Esophagus squamous epithelium (tissue), 5 donors: ENCODE results near the gene GRAMD1C. TPM values are rescaled to one million over a fixed set of nuclear protein-coding genes. Genes with fewer than 3 reads are reported as not detected.
A peak's percentile ranks its signal among the peaks of the same experiment; 100 is the strongest.

Experiments used
- DNase-seq: peaks from one replicate; lab custom pipeline; 2025; lab: John Stamatoyannopoulos, UW
- H3K27ac ChIP-seq, 4 donors: fragments of 200-600 bp; sonication (generic); one replicate each; pipeline ENCODE4 v1.5.1; 2016 to 2019; ENCODE audit warnings: mild to moderate bottlenecking in 1 of 4
- H3K27me3 ChIP-seq, 4 donors: fragments of 200-600 bp; sonication (generic); 1 replicate in 3 of 4; 2 replicates in 1 of 4; pipeline versions ENCODE4 v1.5.1 to v1.6.0; 2017 to 2021; ENCODE audit warnings: antibody characterized with exemption in 1 of 4
- H3K36me3 ChIP-seq, 3 donors: fragments of 200-600 bp; sonication (generic); one replicate each; pipeline ENCODE4 v1.5.1; 2016 to 2019
- H3K4me1 ChIP-seq, 3 donors: fragments of 200-600 bp; sonication (generic); one replicate each; pipeline ENCODE4 v1.5.1; 2017 to 2019
- H3K4me3 ChIP-seq, 4 donors: fragments of 200-600 bp; sonication (generic); 1 replicate in 3 of 4; 2 replicates in 1 of 4; pipeline ENCODE4 v1.5.1; 2016 to 2019; ENCODE audit warnings: mild to moderate bottlenecking in 2 of 4, moderate library complexity in 1 of 4
- H3K9me3 ChIP-seq, 3 donors: fragments of 200-600 bp; sonication (generic); one replicate each; pipeline ENCODE4 v1.5.1; 2016 to 2019
- CTCF ChIP-seq, 6 experiments: fragments of 450-650 bp in 4 of 6; fragments of 200-600 bp in 2 of 6; sonication (generic) in 2 of 6; IDR thresholded peaks; one replicate each; pipeline ENCODE4 v1.5.1; 2016 to 2019; ENCODE audit warnings: antibody characterized with exemption in 6 of 6, mild to moderate bottlenecking in 4 of 6, moderate library complexity in 4 of 6
- POLR2A ChIP-seq, 4 donors: fragments of 450-650 bp; IDR thresholded peaks; one replicate each; pipeline ENCODE4 v1.6.1; 2017; ENCODE audit warnings: antibody characterized with exemption in 4 of 4, mild to moderate bottlenecking in 4 of 4, moderate library complexity in 3 of 4
- WGBS, 2 donors: methylation state at CpG; one replicate each; pipeline ENCODE4 v1.1.5; 2018; 5-methylcytosine and 5-hydroxymethylcytosine counted together
- intact Hi-C: fragments of 100-400 bp; cut with DNase I; formaldehyde crosslinking; loops from one replicate; pipeline ENCODE4 v1.15.0; 2022
- total RNA-seq, 4 donors: library from RNA; depleted of rRNA; stranded (reverse); fragments of >200 nt; gene quantifications; one replicate each; pipeline ENCODE4 v1.1.0, GENCODE V29; 2016
- donor health status: DM: yes; HTN: yes; CAD: no.

GRAMD1C gene
- total RNA-seq, 4 donors from 2014 or later, result 4.4 to 12.6 (median 6.6) TPM

DNA sequence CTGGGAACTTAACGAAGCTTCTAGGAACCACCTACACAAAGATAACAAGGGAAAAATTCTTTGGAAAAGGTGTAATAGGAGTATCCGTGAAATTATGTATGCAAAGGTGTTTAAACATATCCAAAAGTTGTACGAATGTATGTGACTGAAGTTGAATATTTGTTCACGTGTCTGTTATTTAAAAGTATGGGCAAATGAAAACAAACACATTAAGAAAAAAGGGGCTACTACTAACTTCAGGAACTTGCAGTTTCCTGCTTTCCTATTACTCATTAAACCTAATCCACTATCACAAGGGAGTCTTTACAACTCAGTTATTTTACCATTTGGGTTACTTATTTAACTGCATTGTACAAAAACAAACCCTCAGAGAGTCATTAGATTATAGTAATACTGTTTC, 33.9 kb upstream of the GRAMD1C start:
- H3K27me3 ChIP-seq, result no peaks in the 10 kb centered on the region
- peaks cover 0 to 99% (median 15%) of the 10 kb centered on the region in 3 donors for H3K36me3 ChIP-seq
- H3K4me1 ChIP-seq, result no peaks in the 10 kb centered on the region
- 86 to 87% methylated on average over 4 of the region's 4 CpGs for WGBS, 2 donors
- DNase-seq, result no peak
- no peaks in the 10 kb centered on the region for H3K9me3 ChIP-seq
- no peak for TF ChIP-seq CTCF (IDR thresholded peaks at IDR 0.05)
- intact Hi-C loops, result no loop called here
- H3K27ac ChIP-seq, result no peak overlapping the region
- H3K4me3 ChIP-seq, result no peak overlapping the region

- H3K36me3 ChIP-seq, result peaks cover 0 to 99% (median 21%) of the 10 kb centered on the region in 3 donors
- 80 to 92% methylated on average over 3 of the region's 3 CpGs for WGBS, 2 donors
Measured at GRCh38 chr3:113805249-113805648, 33.3 kb upstream of the GRAMD1C start.

DNA sequence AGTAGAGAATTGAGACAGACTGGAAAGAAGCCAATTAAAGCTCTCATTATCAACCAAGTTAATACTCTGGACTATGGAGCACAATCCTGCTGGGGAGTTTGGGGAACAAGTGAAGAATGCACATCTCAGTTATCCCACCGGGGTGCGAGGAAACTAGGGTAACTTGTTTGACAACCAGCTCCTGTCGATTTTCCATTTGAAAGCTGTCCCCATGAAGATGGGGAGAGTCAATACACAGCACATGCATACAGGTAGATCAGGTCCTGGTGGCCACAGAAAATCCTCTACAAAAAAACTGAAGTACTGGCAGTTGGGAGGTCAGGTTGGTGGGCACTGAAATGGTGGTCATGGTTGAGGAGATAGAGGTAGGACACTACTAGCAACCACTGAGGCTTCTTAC, 25.7 kb upstream of the GRAMD1C start:
- WGBS, 2 donors, result 78 to 96% methylated on average over 3 of the region's 3 CpGs
- peaks cover 0 to 51% (median 18%) of the 10 kb centered on the region in 3 donors for H3K36me3 ChIP-seq
- H3K27ac ChIP-seq, result no peak overlapping the region
- no peaks in the 10 kb centered on the region for H3K27me3 ChIP-seq
- no peaks in the 10 kb centered on the region for H3K9me3 ChIP-seq
- no peaks in the 10 kb centered on the region for H3K4me1 ChIP-seq
- intact Hi-C loops, result no loop called here
- no peak for DNase-seq
- TF ChIP-seq POLR2A (IDR thresholded peaks at IDR 0.05), result no peak
- TF ChIP-seq CTCF (IDR thresholded peaks at IDR 0.05), result no peak
- H3K4me3 ChIP-seq, result no peak overlapping the region

More at GRCh38 chr3:113805249-113805648, 33.3 kb upstream of the GRAMD1C start:
- Histone ChIP-seq H3K4me3 (no peak overlapping the region), H3K4me1 (no peaks in the 10 kb centered on the region), H3K27me3 (no peaks in the 10 kb centered on the region), H3K9me3 (no peaks in the 10 kb centered on the region), H3K27ac (no peak overlapping the region)
- intact Hi-C loops, result no loop called here
- DNase-seq, result no peak
- TF ChIP-seq CTCF (IDR thresholded peaks at IDR 0.05) (no peak), POLR2A (IDR thresholded peaks at IDR 0.05) (no peak)

- WGBS, 2 donors, result 90 to 94% methylated on average over 2 to 3 of the region's 3 CpGs
- intact Hi-C loops, result no loop called here
- Histone ChIP-seq H3K27me3 (no peaks in the 10 kb centered on the region), H3K4me3 (no peak overlapping the region), H3K27ac (no peak overlapping the region), H3K4me1 (no peaks in the 10 kb centered on the region), H3K9me3 (no peaks in the 10 kb centered on the region), H3K36me3 (no peaks in the 10 kb centered on the region)
- DNase-seq, result no peak
- no peak for TF ChIP-seq POLR2A (IDR thresholded peaks at IDR 0.05)
- no peak for TF ChIP-seq CTCF (IDR thresholded peaks at IDR 0.05)
Measured at GRCh38 chr3:113819866-113820265, 18.7 kb upstream of the GRAMD1C start.

GRCh38 chr3:113825090-113825489, 13.5 kb upstream of the GRAMD1C start:
- Histone ChIP-seq H3K4me1 (peaks cover 0 to 3% (median 0%) of the 10 kb centered on the region in 3 donors), H3K9me3 (no peaks in the 10 kb centered on the region), H3K27me3 (no peaks in the 10 kb centered on the region), H3K36me3 (no peaks in the 10 kb centered on the region), H3K27ac (no peak overlapping the region), H3K4me3 (no peak overlapping the region)
- intact Hi-C loops, result no loop called here
- 50 to 73% methylated on average over 2 of the region's 2 CpGs for WGBS, 2 donors
- peak in 2 of 6 experiments; percentile 10 to 28 for TF ChIP-seq CTCF (IDR thresholded peaks at IDR 0.05)
- TF ChIP-seq POLR2A (IDR thresholded peaks at IDR 0.05), result no peak
- DNase-seq, result no peak
